Measurements from ENCODE around the gene PLB1.
"Not testable (repeated sequence)": the region's sequence is repeated elsewhere in the genome, so short reads cannot be mapped to it uniquely, and the experiment has no call there.

PLB1 gene

GRCh38 chr2:28547223-28547860 lies 51.5 kb downstream of the PLB1 start:
- ChIA-PET POLR2A (ENCODE audit: low non-redundant PET) (no interaction called here), CTCF (interaction anchor here (0.5 to 0.6 kb wide), 2 partner anchors 274 to 1137 kb away, joined by 3 read pairs; no protein-coding TSS in a partner anchor)
- TF ChIP-seq CTCF (conservative IDR thresholded peaks at IDR 0.05; ENCODE audit: low read depth): no peak
- DNase-seq (ENCODE audit: low spot score): no peak
- H3K27ac ChIP-seq: no peak overlapping the region

GRCh38 chr2:28547906-28548600 lies 52.2 kb downstream of the PLB1 start:
- TF ChIP-seq CTCF (conservative IDR thresholded peaks at IDR 0.05; ENCODE audit: low read depth): no peak
- H3K27ac ChIP-seq: no peak overlapping the region
- POLR2A ChIA-PET (ENCODE audit: low non-redundant PET): no interaction called here
- DNase-seq (ENCODE audit: low spot score): no peak
- CTCF ChIA-PET: interaction anchor here (0.5 to 0.6 kb wide), 2 partner anchors 275 to 1138 kb away, joined by 3 read pairs; no protein-coding TSS in a partner anchor

- DNase-seq (ENCODE audit: low spot score); H3K27ac ChIP-seq; POLR2A ChIA-PET (ENCODE audit: low non-redundant PET): not testable (repeated sequence)
- CTCF ChIA-PET: interaction anchor here (0.7 kb wide), 1 partner anchor 13 kb away, joined by 3 read pairs; no protein-coding TSS in a partner anchor
Observed at GRCh38 chr2:28550345-28550744, 54.5 kb downstream of the PLB1 start.

- DNase-seq (ENCODE audit: low spot score): no peak
- ChIA-PET CTCF (no interaction called here), POLR2A (ENCODE audit: low non-redundant PET) (no interaction called here)
- TF ChIP-seq CTCF (conservative IDR thresholded peaks at IDR 0.05; ENCODE audit: low read depth): no peak
- no peak overlapping the region for H3K27ac ChIP-seq
Observed at GRCh38 chr2:28552045-28552823, 56.4 kb downstream of the PLB1 start.

GRCh38 chr2:28556303-28556702 lies 60.4 kb downstream of the PLB1 start:
- CTCF ChIA-PET: no interaction called here
- POLR2A ChIA-PET (ENCODE audit: low non-redundant PET): no interaction called here

GRCh38 chr2:28557389-28558131 lies 61.7 kb downstream of the PLB1 start:
- no peak for TF ChIP-seq CTCF (conservative IDR thresholded peaks at IDR 0.05; ENCODE audit: low read depth)
- no peak overlapping the region for H3K27ac ChIP-seq
- ChIA-PET POLR2A (ENCODE audit: low non-redundant PET) (no interaction called here), CTCF (interaction anchor here (0.6 kb wide), 1 partner anchor 57 kb away, joined by 4 read pairs; no protein-coding TSS in a partner anchor)
- no peak for DNase-seq (ENCODE audit: low spot score)

More at GRCh38 chr2:28556303-28556702, 60.4 kb downstream of the PLB1 start:
- no peak for DNase-seq (ENCODE audit: low spot score)
- no peak for TF ChIP-seq CTCF (conservative IDR thresholded peaks at IDR 0.05; ENCODE audit: low read depth)
- no peak overlapping the region for H3K27ac ChIP-seq

Measured in RWPE1 (cell line).